HepG2 (cell line): ENCODE results near the gene B3GALNT1. TPM values are rescaled to one million over a fixed set of nuclear protein-coding genes. Genes with fewer than 3 reads are reported as not detected.

Source experiments
- ATAC-seq: fragments of 200-7000 bp; cut with Tn5 transposase; 3 replicates; pipeline ENCODE4 v1.9.1; 2020; ENCODE audit warnings: mild to moderate bottlenecking, moderate library complexity
- BruUV-seq: library from RNA; stranded (reverse); fragments of 400-500 nt; replicated peaks from 2 replicates; lab custom pipeline; 2021; lab: Mats Ljungman, UMichigan
- CTCF ChIA-PET: fragments of 300-600 bp; formaldehyde crosslinking; extraction: SDS; loops from one replicate; lab custom pipeline; 2021; ENCODE audit warnings: low total read pairs, inconsistent platforms, low intra/inter-chr PET ratio; lab: Yijun Ruan, JAX
- POLR2A ChIA-PET: fragments of 350-600 bp; sonication (Branson Sonifier 250); formaldehyde crosslinking; loops from one replicate; lab custom pipeline; 2020; ENCODE audit warnings: antibody characterized with exemption, inconsistent platforms; lab: Yijun Ruan, JAX
- DNase-seq: peaks from one replicate; pipeline ENCODE4 v3.0.0-alpha.2; 2015; ENCODE audit warnings: low spot score
- FAIRE-seq: peaks from 3 replicates; lab custom pipeline; 2011; peaks lifted over from hg19 to GRCh38; lab: Jason Lieb, UNC
- H2AFZ ChIP-seq: one replicate; pipeline ENCODE4 v1.6.1; 2011; ENCODE audit warnings: low read length, inconsistent platforms
- H3K27ac ChIP-seq: fragments of 300-600 bp; 3 replicates; pipeline ENCODE4 v1.8.0; 2011; ENCODE audit warnings: mixed run types, mild to moderate bottlenecking, mixed read lengths, low read length, inconsistent platforms; ENCODE audit not compliant: insufficient read depth; ENCODE audit errors: extremely low read length
- H3K27me3 ChIP-seq, 2 experiments: fragments of 200-600 bp in 1 of 2; 2 replicates in 1 of 2; 3 replicates in 1 of 2; pipeline versions ENCODE4 v1.6.0 to v1.8.0; 2011; ENCODE audit warnings: low read length in 2 of 2, mild to moderate bottlenecking in 2 of 2, moderate library complexity in 2 of 2, inconsistent platforms in 1 of 2; ENCODE audit not compliant: insufficient read depth in 2 of 2, control insufficient read depth in 1 of 2
- H3K36me3 ChIP-seq, 2 experiments: fragments of 200-600 bp in 1 of 2; replicated peaks in 1 of 2; 2 replicates in 1 of 2; 3 replicates in 1 of 2; pipeline versions ENCODE4 v1.5.1 to v1.8.0; 2011; ENCODE audit warnings: low read length in 2 of 2, inconsistent platforms in 1 of 2; ENCODE audit not compliant: insufficient read depth in 2 of 2, control insufficient read depth in 1 of 2
- H3K4me1 ChIP-seq: 2 replicates; pipeline ENCODE4 v1.5.1; 2012; ENCODE audit warnings: low read length, inconsistent platforms; ENCODE audit not compliant: insufficient read depth
- H3K4me2 ChIP-seq: 2 replicates; pipeline ENCODE4 v1.6.0; 2011; ENCODE audit warnings: low read depth, low read length, inconsistent platforms
- H3K4me3 ChIP-seq, 3 experiments: fragments of 200-600 bp in 1 of 3; sonication (generic), shearing (Covaris generic) in 1 of 3; replicated peaks in 1 of 3; 2 replicates each; pipeline ENCODE4 v1.5.1; 2011 to 2016; ENCODE audit warnings: low read length in 3 of 3, inconsistent platforms in 2 of 3, low read depth in 2 of 3, mild to moderate bottlenecking in 2 of 3, control low read depth in 1 of 3, mixed read lengths in 1 of 3; ENCODE audit not compliant: insufficient read depth in 1 of 3
- H3K79me2 ChIP-seq: one replicate; pipeline ENCODE4 v1.6.1; 2011; ENCODE audit warnings: low read length, inconsistent platforms; ENCODE audit not compliant: insufficient read depth
- H3K9ac ChIP-seq: 2 replicates; pipeline ENCODE4 v1.6.0; 2011; ENCODE audit warnings: mild to moderate bottlenecking, low read depth, low read length, inconsistent platforms; ENCODE audit not compliant: insufficient read depth
- H3K9me3 ChIP-seq: 2 replicates; pipeline ENCODE4 v1.5.1; 2012; ENCODE audit warnings: mild to moderate bottlenecking, low read length
- H4K20me1 ChIP-seq: 2 replicates; pipeline ENCODE4 v1.6.0; 2011; ENCODE audit warnings: inconsistent platforms, mild to moderate bottlenecking, low read length, moderate library complexity; ENCODE audit not compliant: insufficient read depth
- AKNA ChIP-seq: sonication (generic); formaldehyde crosslinking; IDR thresholded peaks from 2 replicates; pipeline ENCODE4 v1.4.0; 2020; ENCODE audit warnings: missing genetic modification reagents, borderline replicate concordance
- GPBP1L1 ChIP-seq: sonication (generic); formaldehyde crosslinking; IDR thresholded peaks from 2 replicates; pipeline ENCODE4 v1.5.0; 2020; ENCODE audit warnings: mild to moderate bottlenecking, missing genetic modification reagents
- NFAT5 ChIP-seq: sonication (generic); formaldehyde crosslinking; IDR thresholded peaks from 2 replicates; pipeline ENCODE4 v1.4.0; 2020; ENCODE audit warnings: missing genetic modification reagents
- TBX3 ChIP-seq: fragments of 450-650 bp; IDR thresholded peaks from 2 replicates; pipeline ENCODE4 v1.6.1; 2017; ENCODE audit warnings: antibody characterized with exemption, mild to moderate bottlenecking, inconsistent platforms, borderline replicate concordance
- ZBTB1 ChIP-seq: sonication (generic); formaldehyde crosslinking; IDR thresholded peaks from 2 replicates; pipeline ENCODE4 v1.4.0; 2020; ENCODE audit warnings: missing genetic modification reagents, borderline replicate concordance
- ZNF572 ChIP-seq: sonication (generic); formaldehyde crosslinking; IDR thresholded peaks from 2 replicates; pipeline ENCODE4 v1.5.1; 2020; ENCODE audit warnings: mild to moderate bottlenecking, missing genetic modification reagents
- WGBS: methylation state at CpG from one replicate; pipeline ENCODE4 v1.1.6; 2017; ENCODE audit warnings: low lambda C conversion rate; 5-methylcytosine and 5-hydroxymethylcytosine counted together
- in situ Hi-C: cut with HindIII; loops from 2 replicates; pipeline ENCODE4 v1.10.0; 2017; ENCODE audit warnings: low pct_unique_long_range_greater_than_20kb; ENCODE audit not compliant: extremely low pct_ligation_motif_present
- intact Hi-C: fragments of 100-400 bp; cut with micrococcal nuclease; formaldehyde crosslinking; loops from one replicate; pipeline ENCODE4 v1.10.0; 2022; ENCODE audit not compliant: unreplicated experiment
- polyA plus RNA-seq, 8 experiments: library from polyadenylated mRNA; depleted of rRNA in 3 of 8; stranded (reverse) in 7 of 8; unstranded in 1 of 8; fragments of >200 nt; fragmentation: Illumina TruSeq in 4 of 8; extraction: Trizol in 4 of 8; gene quantifications; 2 replicates each; pipeline versions ENCODE4 v1.2.1 to v1.2.3, GENCODE V29; 2011 to 2016; ENCODE audit warnings: low read depth in 4 of 8, missing spikeins in 1 of 8, mixed read lengths in 1 of 8; ENCODE audit not compliant: insufficient read depth in 1 of 8
- total RNA-seq, 5 experiments: library from RNA; depleted of rRNA; stranded (reverse); fragments of >200 nt; fragmentation: Illumina TruSeq; extraction: Trizol; gene quantifications; 2 replicates each; pipeline ENCODE4 v1.2.3, GENCODE V29; 2016; ENCODE audit warnings: low read depth in 1 of 5

B3GALNT1 gene
- total and polyA plus RNA-seq, 2 of the 13 experiments (the other 11 are each of a cell fraction or from before 2014, with no cell fraction given) = not detected

GRCh38 chr3:161117646-161118045, 12.5 kb upstream of the B3GALNT1 start:
- no peak overlapping the region for H3K9ac ChIP-seq
- BruUV-seq = no TSS peak
- no peak for TF ChIP-seq TBX3
- TF ChIP-seq NFAT5 (CRISPR knock-in tag) = no peak
- TF ChIP-seq ZBTB1 (CRISPR knock-in tag) = no peak
- TF ChIP-seq GPBP1L1 (CRISPR knock-in tag) = no peak
- TF ChIP-seq AKNA (CRISPR knock-in tag) = no peak
- TF ChIP-seq ZNF572 (CRISPR knock-in tag) = no peak
- intact Hi-C loops = no loop called here
- FAIRE-seq (no peak), DNase-seq (no peak), ATAC-seq (no peak)
- ChIA-PET CTCF (no interaction called here), POLR2A (no interaction called here)
- no peak overlapping the region for H2AFZ ChIP-seq
- no peak overlapping the region for H3K4me3 ChIP-seq
- no peaks in the 10 kb centered on the region for H3K4me1 ChIP-seq
- in situ Hi-C loops = no loop called here
- no peak overlapping the region for H3K4me2 ChIP-seq
- 33% methylated on average over 3 of the region's 3 CpGs for WGBS
- no peaks in the 10 kb centered on the region for H3K79me2 ChIP-seq
- H4K20me1 ChIP-seq = no peaks in the 10 kb centered on the region
- H3K27ac ChIP-seq = no peak overlapping the region
- no peaks in the 10 kb centered on the region for H3K27me3 ChIP-seq
- no peaks in the 10 kb centered on the region for H3K36me3 ChIP-seq
- peaks cover 28% of the 10 kb centered on the region for H3K9me3 ChIP-seq
